ENCODE measurements around the gene LSM10. TPM values are rescaled to one million over a fixed set of nuclear protein-coding genes. Genes with fewer than 3 reads are reported as not detected.

The LSM10 gene
- total and polyA plus RNA-seq, 9 of the 15 experiments (the other 6 are each of a cell fraction or from before 2014, with no cell fraction given): 13.2 to 146 (median 68.9) TPM

- peak; percentile 91 for TF ChIP-seq ETV1 (tag; conservative IDR thresholded peaks at IDR 0.05; ENCODE audit: low read depth)
- TF ChIP-seq RBM15 (IDR thresholded peaks at IDR 0.05; ENCODE audit: insufficient read depth, low read length): no peak
- no peak for TF ChIP-seq SLC30A9 (CRISPR knock-in tag; IDR thresholded peaks at IDR 0.05)
- TF ChIP-seq PATZ1 (CRISPR knock-in tag; IDR thresholded peaks at IDR 0.05; ENCODE audit: borderline replicate concordance): no peak
- peak; percentile 80 for TF ChIP-seq C11orf30 (IDR thresholded peaks at IDR 0.05; ENCODE audit: low read depth)
- peak; percentile 82 for TF ChIP-seq CCNT2 (IDR thresholded peaks at IDR 0.05; ENCODE audit: borderline replicate concordance, extremely low read depth, insufficient read length, low read depth, low read length)
- TF ChIP-seq ZSCAN32 (CRISPR knock-in tag; IDR thresholded peaks at IDR 0.05): no peak
- peak; percentile 100 for TF ChIP-seq PHF8 (IDR thresholded peaks at IDR 0.05; ENCODE audit: borderline replicate concordance, low read length)
- TF ChIP-seq HNRNPH1 (optimal IDR thresholded peaks at IDR 0.05; ENCODE audit: low read depth, low read length): no peak
- TF ChIP-seq ZBTB33 (CRISPR knock-in tag; IDR thresholded peaks at IDR 0.05): peak; percentile 60
- TF ChIP-seq ATF7 (IDR thresholded peaks at IDR 0.05): peak; percentile 95
- TF ChIP-seq SMARCE1 (IDR thresholded peaks at IDR 0.05): peak; percentile 41; the same call in 1 of the 2 replicates
- TF ChIP-seq ZNF668 (CRISPR knock-in tag; IDR thresholded peaks at IDR 0.05): no peak
- 0 out of 2 replicates have a peak, but pooled peaks have one; percentile 2 for TF ChIP-seq ZNF395 (CRISPR knock-in tag; IDR thresholded peaks at IDR 0.05)
- no peak for TF ChIP-seq ZNF134 (CRISPR knock-in tag; conservative IDR thresholded peaks at IDR 0.05)
- peak; percentile 49; the same call in 1 of the 2 replicates for TF ChIP-seq NR2C1 (IDR thresholded peaks at IDR 0.05)
- peak; percentile 32; the same call in 1 of the 2 replicates for TF ChIP-seq NR2C1 (tag; IDR thresholded peaks at IDR 0.05)
- peak; percentile 74 for TF ChIP-seq ETV5 (CRISPR knock-in tag; IDR thresholded peaks at IDR 0.05; ENCODE audit: low read depth)
- no peak for TF ChIP-seq ZNF512 (tag; IDR thresholded peaks at IDR 0.05)
- TF ChIP-seq SIRT6 (IDR thresholded peaks at IDR 0.05; ENCODE audit: low read depth, low read length): no peak
- no peak for TF ChIP-seq TAL1 (IDR thresholded peaks at IDR 0.05)
These were observed at the start of gene LSM10 (continued) for GRCh38 chr1:36397378-36398230.

Data from K562 (cell line).